ENCODE results near the gene PPA2. TPM values are rescaled to one million over a fixed set of nuclear protein-coding genes. Genes with fewer than 3 reads are reported as not detected.

PPA2 gene
- total RNA-seq, result 100 to 1,000 TPM in 2 of 4 donors, 10 to 100 TPM in 2; 46.2 to 164 (median 84.6) TPM

DNA sequence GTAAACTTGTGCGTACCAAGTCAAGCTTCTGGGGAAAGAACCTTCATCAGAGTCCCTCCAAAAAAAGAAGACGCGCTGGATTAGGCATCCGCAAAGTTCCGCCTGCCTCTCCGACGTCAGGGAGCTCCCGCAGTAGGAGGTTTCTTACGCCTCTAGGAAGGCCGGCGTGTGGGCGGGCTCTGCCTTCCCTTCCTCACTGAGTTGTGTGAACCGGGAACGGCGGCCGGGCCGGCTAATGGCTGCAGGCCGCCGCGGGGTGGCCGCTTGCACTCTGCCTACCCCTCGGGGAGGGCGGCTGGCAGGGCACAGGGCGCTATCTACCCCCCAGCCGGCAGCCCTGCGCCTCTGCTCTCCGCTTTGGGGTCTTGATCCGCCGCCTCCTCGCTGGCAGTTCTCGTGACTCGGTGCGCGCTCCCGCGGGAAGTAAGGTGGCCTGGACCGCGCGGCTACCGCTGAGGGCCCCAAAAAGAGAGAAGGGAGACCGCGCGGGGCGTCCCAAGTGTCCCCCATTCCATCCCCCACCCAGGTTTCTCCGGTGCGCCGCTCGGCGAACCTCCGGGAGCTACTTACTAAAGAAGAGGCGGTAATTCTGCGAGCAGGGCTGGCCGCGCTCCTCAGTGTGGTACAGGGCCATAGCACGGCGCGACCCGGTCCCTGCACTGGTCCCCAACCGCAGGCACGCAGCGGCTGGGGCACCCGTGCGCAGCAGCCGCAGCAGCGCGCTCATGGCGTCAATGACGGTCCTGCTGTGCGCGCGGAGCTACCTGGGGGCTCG is at the start of gene PPA2:
Gene PPA2, minus strand, starts transcription at position 739 of the 775 bp plus-strand sequence. Its CDS starts 12 bp downstream, at position 727.
- no peaks in the 10 kb centered on the region for H3K27me3 ChIP-seq
- intact Hi-C loops (cut with DNase I; ENCODE audit: low total_unique reads) (no loop called here), in situ Hi-C loops (cut with MboI; ENCODE audit: low pct_ligation_motif_present in 1 of 4, low pct_unique_long_range_greater_than_20kb in 1 of 4, low sequenced_read_pairs in 3 of 4) (loop anchor here in 1 of 4 donors (10.0 kb wide), 1 partner anchor 329 kb away; the partner anchor contains the start of gene TET2)
- peak; percentile 89 for DNase-seq
- H3K9me3 ChIP-seq, result no peaks in the 10 kb centered on the region
- peak within 1 kb of the TSS; percentile 98 to 100 (median 98) for H3K27ac ChIP-seq
- 1% methylated on average over 33 of the region's 72 CpGs; no CpG with 5 or more reads in 1 of the 2 donors for WGBS, 2 donors (ENCODE audit: low coverage in 1 of 2)
- H3K4me3 ChIP-seq, result peak within 1 kb of the TSS; percentile 83 to 94 (median 90)
- peaks cover 11 to 35% (median 22%) of the 10 kb centered on the region in 4 donors for H3K4me1 ChIP-seq
- H3K36me3 ChIP-seq, result no peaks in the 10 kb centered on the region
- TF ChIP-seq EP300 (IDR thresholded peaks at IDR 0.05; ENCODE audit: low read depth), result no peak
- TF ChIP-seq POLR2AphosphoS5 (IDR thresholded peaks at IDR 0.05), result peak; percentile 89 to 96 (median 93)
- TF ChIP-seq POLR2A (IDR thresholded peaks at IDR 0.05), result peak; percentile 86
- TF ChIP-seq CTCF (IDR thresholded peaks at IDR 0.05), result no peak

GRCh38 chr4:105520819-105521790 is 47.2 kb upstream of the PPA2 start:
- WGBS, 2 donors (ENCODE audit: low coverage in 1 of 2), result 17 to 18% methylated on average over 3 of the region's 3 CpGs
- H3K9me3 ChIP-seq, result no peaks in the 10 kb centered on the region
- no peak overlapping the region for H3K27ac ChIP-seq
- TF ChIP-seq POLR2A (IDR thresholded peaks at IDR 0.05) (no peak), CTCF (IDR thresholded peaks at IDR 0.05) (peak; percentile 61 to 70 (median 65))
- no peak overlapping the region for H3K4me3 ChIP-seq
- in situ Hi-C loops (cut with MboI; ENCODE audit: low pct_ligation_motif_present in 1 of 4, low pct_unique_long_range_greater_than_20kb in 1 of 4, low sequenced_read_pairs in 3 of 4), result loop anchor here in 2 of 4 donors (10.0 to 25.0 kb wide), 2 partner anchors 141 to 144 kb away; no protein-coding TSS in a partner anchor
- no peaks in the 10 kb centered on the region for H3K36me3 ChIP-seq
- no peaks in the 10 kb centered on the region for H3K4me1 ChIP-seq
- H3K27me3 ChIP-seq, result no peaks in the 10 kb centered on the region
- intact Hi-C loops (cut with DNase I; ENCODE audit: low total_unique reads), result no loop called here
- DNase-seq, result peak; percentile 45

- no peak overlapping the region for H3K27ac ChIP-seq
- no peak overlapping the region for H3K4me3 ChIP-seq
- H3K36me3 ChIP-seq, result no peaks in the 10 kb centered on the region
- no peak for DNase-seq
- intact Hi-C loops (cut with DNase I; ENCODE audit: low total_unique reads) (no loop called here), in situ Hi-C loops (cut with MboI; ENCODE audit: low pct_ligation_motif_present in 1 of 4, low pct_unique_long_range_greater_than_20kb in 1 of 4, low sequenced_read_pairs in 3 of 4) (loop anchor here in 1 of 4 donors (25.0 kb wide), 1 partner anchor 152 kb away; no protein-coding TSS in a partner anchor)
- no peaks in the 10 kb centered on the region for H3K4me1 ChIP-seq
- no peak for TF ChIP-seq POLR2A (IDR thresholded peaks at IDR 0.05)
- TF ChIP-seq EP300 (IDR thresholded peaks at IDR 0.05; ENCODE audit: low read depth), result no peak
- TF ChIP-seq POLR2AphosphoS5 (IDR thresholded peaks at IDR 0.05), result no peak
- TF ChIP-seq CTCF (IDR thresholded peaks at IDR 0.05), result no peak
- H3K27me3 ChIP-seq, result no peaks in the 10 kb centered on the region
- no peaks in the 10 kb centered on the region for H3K9me3 ChIP-seq
- 50 to 61% methylated on average over 2 of the region's 2 CpGs for WGBS, 2 donors (ENCODE audit: low coverage in 1 of 2)
Measured at GRCh38 chr4:105510245-105510644, 36.4 kb upstream of the PPA2 start.

DNA sequence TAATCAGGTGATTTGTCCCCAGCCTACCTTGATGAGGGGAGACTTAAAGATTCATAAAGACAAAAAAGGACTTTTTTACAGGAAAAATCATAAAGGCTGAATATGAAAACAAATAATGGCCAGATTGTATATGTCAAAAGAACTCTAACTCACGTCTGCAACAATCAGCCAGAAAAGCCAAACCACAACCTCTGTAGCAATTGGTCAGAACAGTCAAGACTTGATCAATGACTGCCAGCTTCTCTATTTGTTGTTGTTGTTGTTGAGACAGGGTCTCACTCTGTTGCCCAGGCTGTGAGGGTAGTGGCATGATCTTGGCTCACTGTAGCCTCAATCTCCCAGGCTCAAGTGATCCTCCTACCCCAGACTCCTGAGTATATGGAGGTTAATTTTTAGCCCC is 35.9 kb upstream of the PPA2 start:
- intact Hi-C loops (cut with DNase I; ENCODE audit: low total_unique reads) (no loop called here), in situ Hi-C loops (cut with MboI; ENCODE audit: low pct_ligation_motif_present in 1 of 4, low pct_unique_long_range_greater_than_20kb in 1 of 4, low sequenced_read_pairs in 3 of 4) (loop anchor here in 1 of 4 donors (25.0 kb wide), 1 partner anchor 153 kb away; no protein-coding TSS in a partner anchor)
- WGBS, 2 donors (ENCODE audit: low coverage in 1 of 2), result 44 to 56% methylated on average over 1 of the region's 1 CpG
- Histone ChIP-seq H3K27ac (no peak overlapping the region), H3K4me3 (no peak overlapping the region), H3K9me3 (no peaks in the 10 kb centered on the region), H3K4me1 (no peaks in the 10 kb centered on the region), H3K27me3 (no peaks in the 10 kb centered on the region), H3K36me3 (no peaks in the 10 kb centered on the region)
- no peak for DNase-seq
- TF ChIP-seq POLR2AphosphoS5 (IDR thresholded peaks at IDR 0.05) (no peak), POLR2A (IDR thresholded peaks at IDR 0.05) (no peak), EP300 (IDR thresholded peaks at IDR 0.05; ENCODE audit: low read depth) (no peak), CTCF (IDR thresholded peaks at IDR 0.05) (no peak)

Measured in transverse colon (tissue), 4 donors.